Mesendoderm (in vitro differentiated cells): Measurements from ENCODE around the gene FGGY.

Experiments
- DNase-seq: peaks from one replicate; pipeline ENCODE4 v3.0.0; 2013
- H2AK5ac ChIP-seq: 2 replicates; pipeline ENCODE4 v1.6.1; 2013; ENCODE audit warnings: low read length, inconsistent platforms
- H2BK120ac ChIP-seq: 2 replicates; pipeline ENCODE4 v1.6.1; 2013; ENCODE audit warnings: low read depth, mild to moderate bottlenecking, low read length, moderate library complexity, mixed read lengths
- H2BK15ac ChIP-seq: replicated peaks from 2 replicates; pipeline ENCODE4 v1.6.1; 2013; ENCODE audit warnings: low read depth, mild to moderate bottlenecking, moderate library complexity
- H2BK5ac ChIP-seq: 2 replicates; pipeline ENCODE4 v1.6.1; 2013; ENCODE audit warnings: low read length, inconsistent platforms
- H3K18ac ChIP-seq: 2 replicates; pipeline ENCODE4 v1.6.1; 2013; ENCODE audit warnings: mild to moderate bottlenecking, low read length, mixed read lengths
- H3K23ac ChIP-seq: one replicate; pipeline ENCODE4 v1.6.1; 2013; ENCODE audit warnings: low read length
- H3K27ac ChIP-seq: 2 replicates; pipeline ENCODE4 v1.5.1; 2013; ENCODE audit warnings: low read depth, mild to moderate bottlenecking, inconsistent platforms, low read length, moderate library complexity
- H3K27me3 ChIP-seq: 2 replicates; pipeline ENCODE4 v1.6.1; 2013; ENCODE audit warnings: low read length, control low read depth, mild to moderate bottlenecking, inconsistent platforms; ENCODE audit not compliant: insufficient read depth, poor library complexity
- H3K36me3 ChIP-seq: 2 replicates; pipeline ENCODE4 v1.6.1; 2013; ENCODE audit warnings: low read length, inconsistent platforms; ENCODE audit not compliant: control insufficient read depth, insufficient read depth
- H3K4ac ChIP-seq: one replicate; pipeline ENCODE4 v1.6.1; 2013; ENCODE audit warnings: low read depth, mild to moderate bottlenecking, low read length, moderate library complexity
- H3K4me1 ChIP-seq: 2 replicates; pipeline ENCODE4 v1.6.1; 2013; ENCODE audit warnings: low read depth, low read length, inconsistent platforms; ENCODE audit not compliant: control insufficient read depth
- H3K4me2 ChIP-seq: 2 replicates; pipeline ENCODE4 v1.6.1; 2013; ENCODE audit warnings: low read length
- H3K4me3 ChIP-seq: 2 replicates; pipeline ENCODE4 v1.5.1; 2013; ENCODE audit warnings: mild to moderate bottlenecking, low read length
- H3K56ac ChIP-seq: one replicate; pipeline ENCODE4 v1.6.1; 2013; ENCODE audit warnings: low read length
- H3K79me1 ChIP-seq: 2 replicates; pipeline ENCODE4 v1.6.1; 2013; ENCODE audit warnings: low read length, inconsistent platforms
- H3K79me2 ChIP-seq: 2 replicates; pipeline ENCODE4 v1.6.1; 2013; ENCODE audit warnings: mild to moderate bottlenecking, low read length; ENCODE audit not compliant: control insufficient read depth, insufficient read depth
- H3K9ac ChIP-seq: 2 replicates; pipeline ENCODE4 v1.6.1; 2013; ENCODE audit warnings: low read length, inconsistent platforms
- H4K5ac ChIP-seq: one replicate; pipeline ENCODE4 v1.6.1; 2013; ENCODE audit warnings: low read length
- H4K8ac ChIP-seq: one replicate; pipeline ENCODE4 v1.6.1; 2013; ENCODE audit warnings: low read depth, mild to moderate bottlenecking, control low read depth, low read length, moderate library complexity
- WGBS: extraction: QIAGEN DNeasy Blood & Tissue Kit; methylation state at CpG from one replicate; pipeline ENCODE4 v1.1.7; 2013; ENCODE audit warnings: low lambda C conversion rate, missing lambda C conversion rate; ENCODE audit not compliant: insufficient coverage; ENCODE audit errors: extremely low coverage; 5-methylcytosine and 5-hydroxymethylcytosine counted together

The FGGY gene

GRCh38 chr1:59768792-59769735 lies 472.2 kb downstream of the FGGY start:
- Histone ChIP-seq H2BK5ac (no peak overlapping the region), H4K5ac (no peak overlapping the region), H3K27ac (no peak overlapping the region), H3K4me2 (no peak overlapping the region), H2BK120ac (no peak overlapping the region), H3K79me1 (no peaks in the 10 kb centered on the region), H3K27me3 (no peaks in the 10 kb centered on the region), H3K4ac (no peak overlapping the region), H3K4me1 (peaks cover 4% of the 10 kb centered on the region), H3K56ac (no peak overlapping the region), H3K4me3 (no peak overlapping the region), H2AK5ac (no peak overlapping the region), H2BK15ac (no peak overlapping the region), H3K23ac (no peak overlapping the region), H3K36me3 (no peaks in the 10 kb centered on the region), H3K9ac (no peak overlapping the region), H3K18ac (no peak overlapping the region), H3K79me2 (no peaks in the 10 kb centered on the region), H4K8ac (no peak overlapping the region)
- peak; percentile 86 for DNase-seq
- WGBS: no CpG with 5 or more reads among the region's 10 CpGs

DNA sequence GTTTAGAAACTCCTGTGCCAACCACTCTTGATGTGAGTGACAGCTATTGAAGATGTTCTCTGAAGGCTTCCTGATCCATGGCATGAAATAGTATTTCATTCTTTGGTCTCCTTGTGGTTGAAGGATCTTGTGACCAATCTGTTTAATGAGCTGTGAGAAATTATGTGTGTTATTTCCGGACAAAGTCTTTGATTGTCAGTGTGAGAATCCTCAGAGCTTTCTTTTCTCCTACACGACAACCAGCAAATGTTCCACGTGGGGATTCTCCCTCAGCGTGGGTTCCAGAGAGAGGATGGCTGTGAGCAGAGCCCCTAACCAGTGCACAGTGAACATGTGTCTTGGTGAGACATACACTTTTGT lies 472.8 kb downstream of the FGGY start:
- no peak overlapping the region for H2BK120ac ChIP-seq
- no peak overlapping the region for H2AK5ac ChIP-seq
- H3K4me2 ChIP-seq: no peak overlapping the region
- H3K79me2 ChIP-seq: no peaks in the 10 kb centered on the region
- H4K8ac ChIP-seq: no peak overlapping the region
- H3K4me1 ChIP-seq: peaks cover 4% of the 10 kb centered on the region
- H3K9ac ChIP-seq: no peak overlapping the region
- H3K27me3 ChIP-seq: no peaks in the 10 kb centered on the region
- no peaks in the 10 kb centered on the region for H3K36me3 ChIP-seq
- H3K4me3 ChIP-seq: no peak overlapping the region
- H3K18ac ChIP-seq: no peak overlapping the region
- H4K5ac ChIP-seq: no peak overlapping the region
- no peak overlapping the region for H2BK15ac ChIP-seq
- H3K27ac ChIP-seq: no peak overlapping the region
- no peak overlapping the region for H3K23ac ChIP-seq
- DNase-seq: no peak
- no peak overlapping the region for H2BK5ac ChIP-seq
- no peak overlapping the region for H3K56ac ChIP-seq
- WGBS: no CpG with 5 or more reads among the region's 4 CpGs
- no peaks in the 10 kb centered on the region for H3K79me1 ChIP-seq
- no peak overlapping the region for H3K4ac ChIP-seq

DNA sequence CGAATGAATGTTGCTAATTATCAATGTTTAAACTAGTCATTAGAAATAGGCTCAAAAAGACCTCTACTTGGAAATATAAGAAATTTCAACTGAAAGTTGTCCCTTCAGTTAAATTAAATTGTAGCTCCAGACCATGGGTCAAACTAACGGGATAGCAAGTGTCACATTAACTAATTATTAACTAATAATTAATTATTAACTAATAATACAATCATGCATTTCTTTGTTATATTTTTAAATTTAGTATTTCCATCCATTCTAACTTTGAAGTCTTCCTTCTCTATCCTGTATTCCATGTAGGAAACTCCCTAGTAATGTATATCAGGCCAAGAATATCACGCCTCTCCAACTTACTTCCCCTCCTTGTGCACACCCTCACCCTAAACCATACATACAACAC lies 474.5 kb downstream of the FGGY start:
- Histone ChIP-seq H3K79me2 (no peaks in the 10 kb centered on the region), H3K4me3 (no peak overlapping the region), H3K36me3 (no peaks in the 10 kb centered on the region), H3K79me1 (no peaks in the 10 kb centered on the region), H3K23ac (no peak overlapping the region), H4K8ac (no peak overlapping the region), H2BK120ac (no peak overlapping the region), H3K27me3 (no peaks in the 10 kb centered on the region), H3K4me2 (no peak overlapping the region), H2BK15ac (no peak overlapping the region), H3K56ac (no peak overlapping the region), H3K4me1 (peaks cover 4% of the 10 kb centered on the region), H3K27ac (no peak overlapping the region), H3K4ac (no peak overlapping the region), H4K5ac (no peak overlapping the region), H3K18ac (no peak overlapping the region), H2AK5ac (no peak overlapping the region), H3K9ac (no peak overlapping the region), H2BK5ac (no peak overlapping the region)
- 100% methylated on average over 1 of the region's 3 CpGs for WGBS
- no peak for DNase-seq

GRCh38 chr1:59775480-59775879 lies 478.6 kb downstream of the FGGY start:
- Histone ChIP-seq H3K27me3 (no peaks in the 10 kb centered on the region), H3K18ac (no peak overlapping the region), H3K36me3 (no peaks in the 10 kb centered on the region), H3K4me3 (no peak overlapping the region), H2BK5ac (no peak overlapping the region), H2BK120ac (no peak overlapping the region), H4K8ac (no peak overlapping the region), H3K4ac (no peak overlapping the region), H3K79me2 (no peaks in the 10 kb centered on the region), H3K79me1 (no peaks in the 10 kb centered on the region), H4K5ac (no peak overlapping the region), H3K4me1 (no peaks in the 10 kb centered on the region), H2AK5ac (no peak overlapping the region), H3K27ac (no peak overlapping the region), H3K4me2 (no peak overlapping the region), H2BK15ac (no peak overlapping the region), H3K23ac (no peak overlapping the region), H3K56ac (no peak overlapping the region), H3K9ac (no peak overlapping the region)
- no peak for DNase-seq
- WGBS: no CpG with 5 or more reads among the region's 4 CpGs

- no peak overlapping the region for H3K9ac ChIP-seq
- DNase-seq: peak; percentile 41
Observed at GRCh38 chr1:59776960-59777852, 480.3 kb downstream of the FGGY start.

More at GRCh38 chr1:59776960-59777852, 480.3 kb downstream of the FGGY start:
- no peak overlapping the region for H4K8ac ChIP-seq
- H3K4me3 ChIP-seq: no peak overlapping the region
- H3K79me2 ChIP-seq: no peaks in the 10 kb centered on the region
- no peak overlapping the region for H3K4ac ChIP-seq
- no peaks in the 10 kb centered on the region for H3K27me3 ChIP-seq
- no CpG with 5 or more reads among the region's 7 CpGs for WGBS
- H3K27ac ChIP-seq: no peak overlapping the region
- no peak overlapping the region for H2BK120ac ChIP-seq
- H3K56ac ChIP-seq: no peak overlapping the region
- H4K5ac ChIP-seq: no peak overlapping the region
- H3K18ac ChIP-seq: no peak overlapping the region
- H3K23ac ChIP-seq: no peak overlapping the region
- no peaks in the 10 kb centered on the region for H3K36me3 ChIP-seq
- no peak overlapping the region for H2BK15ac ChIP-seq
- no peaks in the 10 kb centered on the region for H3K4me1 ChIP-seq
- H3K4me2 ChIP-seq: no peak overlapping the region
- H2BK5ac ChIP-seq: no peak overlapping the region
- H3K79me1 ChIP-seq: no peaks in the 10 kb centered on the region
- H2AK5ac ChIP-seq: no peak overlapping the region
